Bronchial epithelial cell (primary cell): ENCODE measurements around the gene SLC30A3. TPM values are rescaled to one million over a fixed set of nuclear protein-coding genes. Genes with fewer than 3 reads are reported as not detected.

Experiments
- DNase-seq: peaks from one replicate; pipeline ENCODE4 v3.0.0-alpha.2; 2010; ENCODE audit warnings: low read depth
- FAIRE-seq: peaks from 2 replicates; lab custom pipeline; 2011; peaks lifted over from hg19 to GRCh38; lab: Jason Lieb, UNC
- H3K27me3 ChIP-seq: 2 replicates; pipeline ENCODE4 v1.5.1; 2011; ENCODE audit warnings: low read length; ENCODE audit not compliant: control insufficient read depth, insufficient read depth
- H3K36me3 ChIP-seq: 2 replicates; pipeline ENCODE4 v1.5.1; 2011; ENCODE audit warnings: low read length; ENCODE audit not compliant: control insufficient read depth, insufficient read depth
- H3K4me3 ChIP-seq: 2 replicates; pipeline ENCODE4 v1.5.1; 2011; ENCODE audit warnings: mild to moderate bottlenecking, low read depth, low read length, control low read depth
- total RNA-seq: library from RNA; depleted of rRNA; stranded (reverse); fragments of >200 nt; gene quantifications from 2 replicates; pipeline ENCODE4 v1.2.1, GENCODE V29; 2014
- TF ChIP-seq, protein P1 (sequence below): IDR thresholded peaks from 2 replicates; pipeline ENCODE4 v1.5.1; 2011; ENCODE audit warnings: mild to moderate bottlenecking, moderate library complexity, low read length, control low read depth, inconsistent platforms; ENCODE audit not compliant: insufficient read depth, severe bottlenecking

Gene SLC30A3
- total RNA-seq, 1 donor from 2014 or later: not detected

GRCh38 chr2:27227501-27227900 is 35.3 kb downstream of the SLC30A3 start:
- no peak for DNase-seq
- peaks cover 45% of the 10 kb centered on the region for H3K36me3 ChIP-seq
- H3K27me3 ChIP-seq: no peaks in the 10 kb centered on the region
- H3K4me3 ChIP-seq: no peak overlapping the region
- no peak for FAIRE-seq
- TF ChIP-seq, protein P1, sequence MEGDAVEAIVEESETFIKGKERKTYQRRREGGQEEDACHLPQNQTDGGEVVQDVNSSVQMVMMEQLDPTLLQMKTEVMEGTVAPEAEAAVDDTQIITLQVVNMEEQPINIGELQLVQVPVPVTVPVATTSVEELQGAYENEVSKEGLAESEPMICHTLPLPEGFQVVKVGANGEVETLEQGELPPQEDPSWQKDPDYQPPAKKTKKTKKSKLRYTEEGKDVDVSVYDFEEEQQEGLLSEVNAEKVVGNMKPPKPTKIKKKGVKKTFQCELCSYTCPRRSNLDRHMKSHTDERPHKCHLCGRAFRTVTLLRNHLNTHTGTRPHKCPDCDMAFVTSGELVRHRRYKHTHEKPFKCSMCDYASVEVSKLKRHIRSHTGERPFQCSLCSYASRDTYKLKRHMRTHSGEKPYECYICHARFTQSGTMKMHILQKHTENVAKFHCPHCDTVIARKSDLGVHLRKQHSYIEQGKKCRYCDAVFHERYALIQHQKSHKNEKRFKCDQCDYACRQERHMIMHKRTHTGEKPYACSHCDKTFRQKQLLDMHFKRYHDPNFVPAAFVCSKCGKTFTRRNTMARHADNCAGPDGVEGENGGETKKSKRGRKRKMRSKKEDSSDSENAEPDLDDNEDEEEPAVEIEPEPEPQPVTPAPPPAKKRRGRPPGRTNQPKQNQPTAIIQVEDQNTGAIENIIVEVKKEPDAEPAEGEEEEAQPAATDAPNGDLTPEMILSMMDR: no peak

- FAIRE-seq (no peak), DNase-seq (no peak)
- TF ChIP-seq, protein P1: no peak
- Histone ChIP-seq H3K27me3 (no peaks in the 10 kb centered on the region), H3K4me3 (no peak overlapping the region), H3K36me3 (peaks cover 41% of the 10 kb centered on the region)
Measured at GRCh38 chr2:27225526-27225925, 37.3 kb downstream of the SLC30A3 start.

DNA sequence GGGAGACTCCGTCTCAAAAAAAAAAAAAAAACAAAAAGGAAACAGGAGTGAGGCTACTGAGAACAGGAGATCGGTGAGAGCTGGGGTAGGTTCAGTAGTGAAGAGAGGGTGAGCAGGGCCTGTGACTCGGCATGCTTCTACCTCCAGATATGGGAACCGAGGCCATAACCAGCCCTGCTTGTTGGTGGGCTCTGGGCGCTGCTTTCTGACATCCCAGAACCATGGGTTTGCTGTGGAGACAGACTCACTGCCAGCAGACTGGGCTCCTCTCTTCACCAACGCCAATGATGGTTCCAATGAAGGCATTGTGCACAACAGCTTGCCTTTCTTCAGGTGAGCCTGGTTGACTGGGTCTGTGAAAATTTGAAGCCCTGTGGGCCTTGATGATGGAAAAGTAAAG is 39.4 kb downstream of the SLC30A3 start:
- peaks cover 43% of the 10 kb centered on the region for H3K36me3 ChIP-seq
- TF ChIP-seq, protein P1: no peak
- no peak for FAIRE-seq

DNA sequence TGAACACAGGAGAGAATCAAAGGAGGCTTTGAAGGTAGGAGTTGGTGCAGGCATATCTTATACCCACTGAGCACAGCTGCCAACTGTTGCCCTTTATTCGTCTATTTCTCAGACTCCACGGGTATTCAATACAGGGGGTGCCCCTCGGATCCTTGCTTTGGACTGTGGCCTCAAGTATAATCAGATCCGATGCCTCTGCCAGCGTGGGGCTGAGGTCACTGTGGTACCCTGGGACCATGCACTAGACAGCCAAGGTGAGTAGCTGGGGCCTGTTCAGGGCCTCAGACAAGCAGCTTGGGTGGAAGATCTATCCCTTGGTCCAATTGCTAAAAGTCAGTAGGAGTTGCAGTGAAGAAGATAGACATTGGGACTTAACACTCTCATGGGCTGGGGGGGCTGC is 40.4 kb downstream of the SLC30A3 start:
- TF ChIP-seq, protein P1: no peak
- no peak for DNase-seq
- no peaks in the 10 kb centered on the region for H3K27me3 ChIP-seq
- no peak overlapping the region for H3K4me3 ChIP-seq
- peaks cover 44% of the 10 kb centered on the region for H3K36me3 ChIP-seq
- no peak for FAIRE-seq

More for the DNA sequence above, 39.4 kb downstream of the SLC30A3 start:
- DNase-seq: no peak
- Histone ChIP-seq H3K27me3 (no peaks in the 10 kb centered on the region), H3K4me3 (no peak overlapping the region)

DNA sequence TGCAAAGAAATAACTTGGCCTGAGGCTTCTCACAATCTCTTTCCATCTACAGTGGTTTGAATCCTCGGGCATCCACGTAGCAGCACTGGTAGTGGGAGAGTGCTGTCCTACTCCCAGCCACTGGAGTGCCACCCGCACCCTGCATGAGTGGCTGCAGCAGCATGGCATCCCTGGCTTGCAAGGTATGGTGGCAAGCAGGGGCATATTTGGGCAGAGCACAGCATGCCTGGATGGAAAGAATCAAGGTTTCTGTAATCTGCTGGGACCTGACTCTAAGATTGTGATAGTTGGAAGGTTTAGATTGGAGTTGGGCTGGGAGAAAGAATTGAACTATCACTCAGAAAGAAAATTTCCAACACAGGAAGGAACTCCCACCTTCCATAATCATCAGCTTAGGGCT is 41.7 kb downstream of the SLC30A3 start:
- Histone ChIP-seq H3K36me3 (peaks cover 39% of the 10 kb centered on the region), H3K4me3 (no peak overlapping the region), H3K27me3 (no peaks in the 10 kb centered on the region)
- TF ChIP-seq, protein P1: no peak
- FAIRE-seq (no peak), DNase-seq (peak; percentile 52)

GRCh38 chr2:27220091-27220490 is 42.8 kb downstream of the SLC30A3 start:
- FAIRE-seq (no peak), DNase-seq (no peak)
- Histone ChIP-seq H3K4me3 (no peak overlapping the region), H3K27me3 (no peaks in the 10 kb centered on the region), H3K36me3 (peaks cover 38% of the 10 kb centered on the region)
- TF ChIP-seq, protein P1: no peak
